Smooth muscle cell (in vitro differentiated cells): ENCODE results near the gene TOR1B. TPM values are rescaled to one million over a fixed set of nuclear protein-coding genes. Genes with fewer than 3 reads are reported as not detected.
"Not testable (repeated sequence)": the region's sequence is repeated elsewhere in the genome, so short reads cannot be mapped to it uniquely, and the experiment has no call there.

Experiments
- DNase-seq: peaks from one replicate; lab custom pipeline; 2025; ENCODE audit not compliant: unreplicated experiment; lab: John Stamatoyannopoulos, UW
- H2AFZ ChIP-seq: fragments of 200-600 bp; sonication (generic); 2 replicates; pipeline ENCODE4 v1.6.0; 2016; ENCODE audit warnings: antibody characterized with exemption, low read depth, mild to moderate bottlenecking
- H3F3A ChIP-seq: fragments of 200-600 bp; sonication (generic); 2 replicates; pipeline ENCODE4 v1.6.0; 2017; ENCODE audit warnings: antibody characterized with exemption, low read depth
- H3K27ac ChIP-seq: fragments of 200-600 bp; sonication (generic); 2 replicates; pipeline ENCODE4 v1.5.1; 2016; ENCODE audit warnings: low read depth, mild to moderate bottlenecking
- H3K27me3 ChIP-seq: fragments of 200-600 bp; sonication (generic); 2 replicates; pipeline ENCODE4 v1.6.1; 2016; ENCODE audit warnings: low read depth, mild to moderate bottlenecking
- H3K36me3 ChIP-seq: fragments of 200-600 bp; sonication (generic); 2 replicates; pipeline ENCODE4 v1.5.1; 2016; ENCODE audit warnings: low read depth
- H3K4me1 ChIP-seq: fragments of 200-600 bp; sonication (generic); 2 replicates; pipeline ENCODE4 v1.5.1; 2016; ENCODE audit warnings: low read depth
- H3K4me2 ChIP-seq: fragments of 200-600 bp; sonication (generic); 2 replicates; pipeline ENCODE4 v1.6.0; 2016; ENCODE audit warnings: mild to moderate bottlenecking
- H3K4me3 ChIP-seq: fragments of 200-600 bp; sonication (generic); 2 replicates; pipeline ENCODE4 v1.5.1; 2016; ENCODE audit warnings: mild to moderate bottlenecking
- H3K79me2 ChIP-seq: fragments of 200-600 bp; sonication (generic); 2 replicates; pipeline ENCODE4 v1.6.0; 2016; ENCODE audit warnings: low read depth, mild to moderate bottlenecking
- H3K9ac ChIP-seq: fragments of 200-600 bp; sonication (generic); 2 replicates; pipeline ENCODE4 v1.6.0; 2016; ENCODE audit warnings: low read depth
- H3K9me3 ChIP-seq: fragments of 200-600 bp; sonication (generic); replicated peaks from 2 replicates; pipeline ENCODE4 v1.5.1; 2016; ENCODE audit warnings: low read depth
- H4K20me1 ChIP-seq: fragments of 200-600 bp; sonication (generic); 2 replicates; pipeline ENCODE4 v1.6.0; 2016; ENCODE audit warnings: low read depth
- CTCF ChIP-seq: fragments of 200-600 bp; sonication (generic); IDR thresholded peaks from 2 replicates; pipeline ENCODE4 v1.5.1; 2017; ENCODE audit warnings: borderline replicate concordance, mild to moderate bottlenecking, antibody characterized with exemption; ENCODE audit not compliant: insufficient read depth, poor library complexity, severe bottlenecking
- WGBS: methylation state at CpG from one replicate; pipeline ENCODE4 v1.1.7; 2016; ENCODE audit warnings: low lambda C conversion rate; 5-methylcytosine and 5-hydroxymethylcytosine counted together
- polyA plus RNA-seq: library from polyadenylated mRNA; unstranded; fragments of >200 nt; fragmentation: Nextera tagmentation; extraction: Ambion mirVana; gene quantifications from 2 replicates; pipeline ENCODE4 v1.2.1, GENCODE V29; 2016
- total RNA-seq: library from RNA; depleted of rRNA; stranded (reverse); fragments of >200 nt; gene quantifications from 2 replicates; pipeline ENCODE4 v1.2.3, GENCODE V29; 2014

The TOR1B gene
- total and polyA plus RNA-seq, 2 experiments from 2014 or later: 10.3 to 60.0 TPM

- no peak overlapping the region for H3K4me2 ChIP-seq
- H3K9ac ChIP-seq: no peak overlapping the region
- TF ChIP-seq CTCF: no peak
- DNase-seq: no peak
- H3K9me3 ChIP-seq: no peaks in the 10 kb centered on the region
- H3K79me2 ChIP-seq: no peaks in the 10 kb centered on the region
- no peaks in the 10 kb centered on the region for H4K20me1 ChIP-seq
- H3K27ac ChIP-seq: no peak overlapping the region
- 86% methylated on average over 8 of the region's 8 CpGs for WGBS
- H3K4me3 ChIP-seq: no peak overlapping the region
- H3F3A ChIP-seq: no peaks in the 10 kb centered on the region
- no peak overlapping the region for H2AFZ ChIP-seq
- peaks cover 21% of the 10 kb centered on the region for H3K27me3 ChIP-seq
- H3K4me1 ChIP-seq: no peaks in the 10 kb centered on the region
- H3K36me3 ChIP-seq: no peaks in the 10 kb centered on the region
Observed at GRCh38 chr9:129794549-129794948, 8.4 kb upstream of the TOR1B start.

- not testable (repeated sequence) for H3K4me1 ChIP-seq, H3K9ac ChIP-seq, H3F3A ChIP-seq, H4K20me1 ChIP-seq, H3K36me3 ChIP-seq, DNase-seq, H3K79me2 ChIP-seq, H3K9me3 ChIP-seq, H2AFZ ChIP-seq, H3K27ac ChIP-seq, H3K4me3 ChIP-seq, H3K4me2 ChIP-seq
- H3K27me3 ChIP-seq: peaks cover 21% of the 10 kb centered on the region
- WGBS: 84% methylated on average over 2 of the region's 2 CpGs
Observed at GRCh38 chr9:129796029-129796428, 7.0 kb upstream of the TOR1B start.

GRCh38 chr9:129798973-129799372, 4.0 kb upstream of the TOR1B start:
- H3K79me2 ChIP-seq: peaks cover 2% of the 10 kb centered on the region
- WGBS: 79% methylated on average over 6 of the region's 6 CpGs
- no peak overlapping the region for H3K4me3 ChIP-seq
- TF ChIP-seq CTCF: no peak
- no peak overlapping the region for H3K9ac ChIP-seq
- H3K4me2 ChIP-seq: no peak overlapping the region
- DNase-seq: no peak
- H3K27me3 ChIP-seq: peaks cover 21% of the 10 kb centered on the region
- H3K36me3 ChIP-seq: no peaks in the 10 kb centered on the region
- no peaks in the 10 kb centered on the region for H3F3A ChIP-seq
- H2AFZ ChIP-seq: no peak overlapping the region
- H4K20me1 ChIP-seq: no peaks in the 10 kb centered on the region
- H3K9me3 ChIP-seq: no peaks in the 10 kb centered on the region
- peaks cover 4% of the 10 kb centered on the region for H3K4me1 ChIP-seq
- H3K27ac ChIP-seq: no peak overlapping the region

- Histone ChIP-seq H3K27ac (no peak overlapping the region), H3K9ac (no peak overlapping the region), H3K36me3 (no peaks in the 10 kb centered on the region), H2AFZ (no peak overlapping the region), H3K4me3 (no peak overlapping the region), H4K20me1 (peaks cover 7% of the 10 kb centered on the region), H3K4me1 (peaks cover 7% of the 10 kb centered on the region), H3K4me2 (no peak overlapping the region), H3K9me3 (no peaks in the 10 kb centered on the region), H3F3A (no peaks in the 10 kb centered on the region), H3K27me3 (no peaks in the 10 kb centered on the region), H3K79me2 (peaks cover 16% of the 10 kb centered on the region)
- no peak for TF ChIP-seq CTCF
- no peak for DNase-seq
- 91% methylated on average over 17 of the region's 17 CpGs for WGBS
Observed at GRCh38 chr9:129801504-129801903, 1.5 kb upstream of the TOR1B start.
